ENCODE measurements around the gene ENTPD6.

DNA sequence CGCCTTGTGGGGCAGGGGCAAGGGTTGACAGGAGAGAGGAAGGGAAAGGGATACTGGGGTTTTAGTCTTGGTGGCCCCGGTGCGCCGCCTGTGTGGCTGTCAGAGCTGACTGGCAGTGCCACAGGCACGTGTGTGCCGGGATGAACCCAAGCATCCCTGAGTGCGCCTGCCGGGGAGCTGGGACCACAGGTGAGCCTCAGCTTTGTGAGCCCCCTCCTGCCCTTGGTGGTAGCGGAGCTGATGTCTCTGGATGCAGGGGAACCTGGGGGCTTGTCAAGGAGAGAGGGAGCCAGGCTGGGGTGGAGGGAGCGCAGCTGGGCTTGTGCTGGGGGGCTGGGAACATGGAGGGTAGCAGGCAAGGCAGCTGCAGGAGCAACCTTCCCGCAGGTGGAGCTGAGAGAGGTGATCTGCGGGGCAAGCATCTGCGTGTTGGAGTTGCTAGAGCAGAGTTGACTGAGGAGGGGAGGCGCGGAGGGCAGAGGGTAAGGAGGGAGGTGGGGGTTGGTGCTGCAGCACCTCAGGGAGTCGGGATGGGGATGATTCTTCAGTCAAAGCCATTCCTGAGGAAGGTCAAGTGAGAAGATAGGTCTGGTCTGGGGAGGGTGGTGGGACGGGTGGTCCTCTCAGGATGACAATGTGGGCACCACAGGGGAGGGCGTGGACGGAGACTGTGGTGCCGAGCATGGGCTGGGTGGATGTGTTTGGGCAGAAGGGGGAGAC, 80.5 kb downstream of the ENTPD6 start:
- TF ChIP-seq POLR2A (IDR thresholded peaks at IDR 0.05) (no peak), CTCF (IDR thresholded peaks at IDR 0.05) (no peak)

All from breast epithelium (tissue), 3 donors.